Activated T-cell treated with anti-CD3 and anti-CD28 coated beads for 48 hours (primary cell): Measurements from ENCODE around the gene CAMKMT.
"Not testable (repeated sequence)": the region's sequence is repeated elsewhere in the genome, so short reads cannot be mapped to it uniquely, and the experiment has no call there.

Source experiments
- DNase-seq: peaks from one replicate; pipeline ENCODE4 v3.0.0-alpha.2; 2020; ENCODE audit warnings: low read depth

Gene CAMKMT

GRCh38 chr2:44360749-44361329 lies 908 bp upstream of the CAMKMT start:
- peak; percentile 7 for DNase-seq

- DNase-seq, result peak; percentile 23
Observed at GRCh38 chr2:44362207-44363015, 664 bp downstream of the CAMKMT start.

DNA sequence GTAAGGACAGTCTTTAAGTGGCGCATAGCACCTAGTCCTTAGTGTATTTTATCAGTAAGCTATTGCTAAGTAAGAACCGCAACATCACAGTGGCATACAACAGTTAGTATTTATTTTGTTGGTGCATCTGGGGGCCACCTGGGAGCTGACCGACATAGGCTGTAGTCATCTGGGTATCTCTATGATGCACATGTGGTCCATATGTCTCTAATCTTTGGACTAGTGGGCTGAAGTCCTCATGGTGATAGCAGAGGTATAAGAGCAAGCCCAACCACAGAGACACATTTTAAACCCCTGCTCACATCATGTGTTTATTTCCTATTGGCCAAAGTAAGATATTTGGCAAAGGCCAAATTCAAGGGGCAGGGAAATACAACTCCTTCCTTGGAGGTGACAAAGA lies 2.9 kb downstream of the CAMKMT start:
- DNase-seq, result no peak

DNA sequence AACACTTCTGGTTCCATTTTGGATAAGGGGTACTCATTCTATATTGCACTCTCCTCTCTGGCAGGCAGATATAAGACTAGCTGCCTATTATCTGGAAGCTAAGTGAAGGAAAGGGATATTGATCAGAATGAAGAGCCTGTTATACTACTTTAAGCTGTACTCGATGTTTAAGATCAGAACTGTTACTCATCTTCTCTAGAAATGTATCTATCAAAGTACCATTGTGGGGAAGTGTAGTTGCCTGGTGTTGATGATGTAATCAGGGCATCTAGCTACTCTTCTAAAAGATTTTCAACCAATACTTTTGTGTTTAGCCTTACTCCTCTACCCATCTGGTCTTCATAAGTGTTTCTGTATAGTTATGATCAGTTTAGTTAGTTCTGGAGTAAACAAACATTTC lies 5.8 kb downstream of the CAMKMT start:
- DNase-seq, result no peak

- DNase-seq, result no peak
Observed at GRCh38 chr2:44369392-44369791, 7.6 kb downstream of the CAMKMT start.

DNA sequence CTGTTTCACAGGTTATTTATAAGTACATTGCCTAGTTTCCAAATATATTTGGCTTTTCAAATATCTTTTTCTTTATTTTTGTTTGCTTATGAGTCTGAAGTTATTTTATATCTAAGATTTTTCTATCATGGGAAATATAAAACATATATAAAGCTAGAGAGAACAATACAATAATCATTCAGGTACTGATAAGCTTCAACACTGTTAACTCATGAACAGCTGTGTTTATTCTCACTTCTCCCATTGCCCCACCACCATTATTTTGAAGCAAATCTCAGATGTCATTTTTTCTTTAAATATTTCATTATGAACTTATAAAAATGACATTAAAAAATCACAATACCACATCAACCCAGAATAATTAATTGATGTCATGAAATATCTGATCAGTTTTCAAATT lies 9.7 kb downstream of the CAMKMT start:
- no peak for DNase-seq

GRCh38 chr2:44372246-44372645 lies 10.5 kb downstream of the CAMKMT start:
- DNase-seq, result no peak

DNA sequence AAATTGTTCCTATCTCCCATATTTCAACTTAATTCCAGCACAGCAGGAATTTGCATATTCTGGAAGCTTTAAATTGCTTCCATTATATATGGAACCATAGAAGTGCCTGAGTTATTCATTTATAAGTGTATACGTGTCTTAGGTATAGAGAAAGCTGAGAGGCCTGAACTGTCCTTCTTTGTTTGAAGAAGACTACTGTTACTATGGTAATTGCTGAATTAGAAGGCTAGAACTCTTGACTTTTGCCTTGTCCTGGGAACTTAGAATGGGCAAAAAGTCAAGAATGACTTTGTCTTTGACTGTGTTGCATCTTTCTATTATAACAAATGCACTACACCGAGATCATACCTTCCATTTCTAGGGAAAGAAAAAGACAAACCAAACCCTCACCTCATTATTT lies 15.7 kb downstream of the CAMKMT start:
- DNase-seq, result no peak

- DNase-seq, result not testable (repeated sequence)
Observed at GRCh38 chr2:44385226-44385625, 23.5 kb downstream of the CAMKMT start.

DNA sequence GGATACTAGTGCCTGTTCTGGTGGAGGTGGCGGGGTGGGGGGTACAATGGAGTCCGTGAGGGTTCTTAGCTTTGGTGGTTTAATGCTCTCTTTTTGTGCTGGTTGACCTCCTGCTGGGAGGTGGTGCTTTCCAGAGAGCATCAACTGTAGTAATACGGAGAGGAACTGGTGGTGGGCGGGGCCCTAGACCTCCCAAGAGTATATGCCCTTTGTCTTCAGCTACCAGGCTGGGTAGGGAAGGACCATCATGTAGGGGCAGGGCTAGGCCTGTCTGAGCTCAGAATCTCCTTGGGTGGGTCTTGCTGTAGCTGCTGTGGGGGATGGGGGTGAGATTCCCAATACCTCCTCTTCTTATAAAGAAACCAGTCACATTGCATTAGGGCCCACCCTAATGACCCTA lies 27.1 kb downstream of the CAMKMT start:
- DNase-seq, result no peak

DNA sequence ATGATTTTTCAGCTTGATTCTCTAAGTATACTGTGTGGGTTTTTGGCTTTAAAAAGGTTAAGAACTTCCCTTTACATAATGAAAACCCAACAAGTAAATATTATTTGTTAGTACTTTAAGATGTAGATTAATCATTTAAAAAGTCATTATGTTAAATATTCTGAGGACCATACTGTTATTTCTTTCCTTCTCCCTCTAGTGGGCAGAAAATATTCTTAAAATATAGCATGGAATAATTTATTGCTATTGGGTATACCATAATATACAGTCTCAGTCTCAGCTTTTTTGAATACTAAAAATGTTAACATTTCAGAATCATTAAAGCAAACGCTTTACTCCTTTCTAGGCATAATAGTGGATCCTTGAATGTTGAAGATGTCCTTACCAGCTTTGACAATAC lies 28.1 kb downstream of the CAMKMT start:
- DNase-seq, result no peak

- no peak for DNase-seq
Observed at GRCh38 chr2:44392338-44392943, 30.7 kb downstream of the CAMKMT start.

GRCh38 chr2:44397447-44398175 lies 35.9 kb downstream of the CAMKMT start:
- DNase-seq, result no peak

DNA sequence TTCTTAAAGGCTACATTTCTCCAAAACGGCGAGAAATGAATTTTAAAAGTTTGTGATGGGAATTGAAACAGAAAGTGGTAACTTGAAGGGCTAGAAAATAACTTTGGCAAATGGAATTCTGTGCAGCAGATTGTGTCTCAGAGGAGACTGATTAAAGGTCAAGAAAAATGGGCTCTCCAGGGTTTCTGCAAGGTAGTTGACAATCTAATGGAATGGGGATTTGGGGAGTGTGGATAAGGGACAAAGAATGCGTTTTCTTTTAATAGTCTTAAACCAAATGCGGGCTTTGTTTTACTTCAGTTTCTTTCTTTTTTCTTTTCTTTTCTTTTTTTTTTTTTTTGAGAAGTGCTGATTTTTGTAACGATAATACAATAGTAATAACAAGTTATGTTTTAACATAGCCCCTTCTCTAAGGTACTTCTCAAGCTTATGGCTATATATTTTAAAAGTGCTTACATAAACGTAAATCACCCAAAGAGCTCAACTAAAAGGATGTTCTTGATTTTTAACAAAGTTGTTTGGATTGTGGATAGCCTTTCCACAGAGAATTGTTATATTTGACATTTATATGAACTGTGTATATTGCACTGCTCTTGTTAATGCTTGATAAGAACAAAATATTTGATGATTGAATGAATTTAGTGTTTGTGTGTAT lies 36.6 kb downstream of the CAMKMT start:
- DNase-seq, result no peak

GRCh38 chr2:44420725-44421124 lies 59.0 kb downstream of the CAMKMT start:
- no peak for DNase-seq

GRCh38 chr2:44424211-44424610 lies 62.5 kb downstream of the CAMKMT start:
- no peak for DNase-seq

GRCh38 chr2:44429034-44429433 lies 67.3 kb downstream of the CAMKMT start:
- no peak for DNase-seq

GRCh38 chr2:44430342-44430741 lies 68.6 kb downstream of the CAMKMT start:
- DNase-seq, result no peak

GRCh38 chr2:44433895-44434294 lies 72.1 kb downstream of the CAMKMT start:
- no peak for DNase-seq

GRCh38 chr2:44441200-44441599 lies 79.5 kb downstream of the CAMKMT start:
- DNase-seq, result no peak

- no peak for DNase-seq
Observed at GRCh38 chr2:44442019-44442418, 80.3 kb downstream of the CAMKMT start.

DNA sequence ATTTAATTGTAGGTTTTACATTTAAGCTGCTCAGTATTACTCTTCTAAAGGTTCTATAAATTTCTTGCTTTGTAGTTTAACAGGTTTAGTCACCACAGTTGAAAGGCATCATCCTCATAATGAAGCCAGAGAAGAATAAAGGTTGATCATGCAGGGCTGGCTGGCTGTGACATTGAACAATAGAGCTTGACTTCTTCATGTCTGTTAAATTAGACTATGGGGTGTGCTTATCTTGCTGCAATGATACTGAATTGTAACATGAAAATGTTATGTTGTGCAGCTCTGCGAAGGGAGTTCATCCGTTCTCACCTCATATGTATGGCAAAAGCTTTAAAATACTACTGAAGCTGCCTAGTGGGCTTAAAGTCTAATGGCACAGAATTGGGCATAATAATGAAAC lies 81.8 kb downstream of the CAMKMT start:
- no peak for DNase-seq
